Measurements from ENCODE around the gene CLGN. TPM values are rescaled to one million over a fixed set of nuclear protein-coding genes. Genes with fewer than 3 reads are reported as not detected.
A peak's percentile ranks its signal among the peaks of the same experiment; 100 is the strongest.
"Not testable (repeated sequence)": the region's sequence is repeated elsewhere in the genome, so short reads cannot be mapped to it uniquely, and the experiment has no call there.

CLGN gene
- total RNA-seq, result under 1 TPM in 1 of 2 experiments, not detected in 1; 0.25 TPM

DNA sequence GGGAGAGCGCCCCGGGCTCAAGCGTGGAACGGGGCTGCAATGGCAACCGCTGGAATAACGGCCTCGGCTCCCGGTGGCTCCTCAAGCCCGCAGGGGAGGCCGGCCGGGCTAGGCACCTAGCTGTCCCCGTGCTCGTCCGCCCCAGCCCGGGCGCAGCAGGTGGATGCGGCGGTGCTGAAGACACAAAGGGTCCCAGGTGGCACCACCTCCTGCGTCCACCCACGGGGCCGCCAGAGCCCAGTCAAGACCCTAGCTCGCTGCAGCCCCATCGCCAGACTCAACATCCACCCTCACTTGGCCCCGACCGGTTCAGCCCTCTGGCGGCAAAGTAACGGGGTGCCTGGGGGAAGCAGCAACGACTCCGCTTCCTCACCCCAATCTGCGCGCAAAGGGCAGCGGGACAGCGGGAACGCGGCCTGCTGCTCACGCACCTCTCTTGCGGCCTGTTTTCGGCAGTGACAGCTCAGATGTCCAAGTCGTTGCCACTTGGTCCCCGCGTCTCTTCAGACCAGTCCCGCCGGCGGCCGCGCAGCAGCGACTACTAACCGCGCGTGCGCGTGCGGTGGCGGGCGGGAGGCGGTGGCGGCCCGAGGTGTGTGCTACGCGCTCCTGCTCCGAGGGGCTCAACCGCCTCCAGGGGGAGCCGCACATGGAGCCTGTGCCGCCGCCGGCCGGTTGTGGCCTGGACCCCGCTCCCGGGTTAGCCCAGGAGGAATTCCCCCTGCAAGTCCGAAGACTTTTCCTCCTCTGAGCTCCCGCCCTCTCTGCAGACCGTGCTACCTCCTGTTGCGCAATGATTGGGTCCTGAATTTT lies at the start of gene CLGN:
CLGN (minus strand) TSS at position 543 of the 813 bp plus-strand sequence. CDS start 14,570 bp downstream, outside the sequence.
- peak; percentile 45 for DNase-seq
- ChIA-PET CTCF (interaction anchor here (1.2 to 2.2 kb wide), 6 partner anchors 54 to 424 kb away, joined by 4 to 12 read pairs (median 4); partner anchors contain the start of gene SCOC), POLR2A (no interaction called here)
- Mint-ChIP-seq H3K9me3 (no peaks in the 10 kb centered on the region), H3K27me3 (peaks cover 57% of the 10 kb centered on the region), H3K4me3 (peak within 1 kb of the TSS; percentile 66), H3K36me3 (ENCODE audit: low read depth) (no peaks in the 10 kb centered on the region), H3K27ac (no peak within 1 kb of the TSS), H3K4me1 (peaks cover 9% of the 10 kb centered on the region)

GRCh38 chr4:140472156-140472555 lies 44.7 kb upstream of the CLGN start:
- Mint-ChIP-seq H3K27ac (no peak overlapping the region), H3K4me3 (no peak overlapping the region), H3K9me3 (no peaks in the 10 kb centered on the region), H3K36me3 (ENCODE audit: low read depth) (no peaks in the 10 kb centered on the region), H3K4me1 (no peaks in the 10 kb centered on the region), H3K27me3 (peaks cover 26% of the 10 kb centered on the region)
- no peak for DNase-seq
- CTCF ChIA-PET, result no interaction called here
- POLR2A ChIA-PET, result no interaction called here

- Mint-ChIP-seq H3K27me3 (peaks cover 36% of the 10 kb centered on the region), H3K36me3 (ENCODE audit: low read depth) (no peaks in the 10 kb centered on the region), H3K4me3 (no peak overlapping the region), H3K9me3 (no peaks in the 10 kb centered on the region), H3K27ac (no peak overlapping the region), H3K4me1 (no peaks in the 10 kb centered on the region)
- POLR2A ChIA-PET, result no interaction called here
- no peak for DNase-seq
- CTCF ChIA-PET, result no interaction called here
Measured at GRCh38 chr4:140469791-140470733, 42.6 kb upstream of the CLGN start.

- no peak overlapping the region for H3K4me3 Mint-ChIP-seq
- ChIA-PET POLR2A (no interaction called here), CTCF (no interaction called here)
Measured at GRCh38 chr4:140466146-140466545, 38.7 kb upstream of the CLGN start.

GRCh38 chr4:140463614-140464013 lies 36.2 kb upstream of the CLGN start:
- no peaks in the 10 kb centered on the region for H3K9me3 Mint-ChIP-seq
- CTCF ChIA-PET, result no interaction called here

More at GRCh38 chr4:140466146-140466545, 38.7 kb upstream of the CLGN start:
- no peaks in the 10 kb centered on the region for H3K4me1 Mint-ChIP-seq
- H3K36me3 Mint-ChIP-seq (ENCODE audit: low read depth), result no peaks in the 10 kb centered on the region
- no peaks in the 10 kb centered on the region for H3K9me3 Mint-ChIP-seq
- DNase-seq, result no peak
- peaks cover 27% of the 10 kb centered on the region for H3K27me3 Mint-ChIP-seq
- no peak overlapping the region for H3K27ac Mint-ChIP-seq

DNA sequence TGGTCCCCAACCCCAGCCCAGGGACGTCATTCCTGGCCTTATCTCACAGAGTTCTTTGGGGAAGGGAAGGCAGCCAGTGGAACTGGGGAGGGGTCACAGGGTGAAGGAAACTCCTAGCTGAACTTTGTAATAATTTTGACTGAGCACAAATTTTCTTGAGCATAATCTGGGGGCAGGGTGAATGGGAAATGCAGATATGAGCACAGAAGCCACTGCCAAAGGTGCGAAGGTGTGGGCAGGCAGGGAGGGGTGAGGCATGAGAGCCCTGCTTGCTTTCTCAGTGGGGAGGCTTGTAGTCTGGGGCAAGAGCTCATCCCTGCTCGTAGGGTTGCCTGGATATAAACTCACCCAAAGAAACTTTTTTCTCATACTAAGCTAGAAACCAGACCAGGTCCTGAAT lies 35.7 kb upstream of the CLGN start:
- no peaks in the 10 kb centered on the region for H3K4me1 Mint-ChIP-seq
- DNase-seq, result no peak
- H3K9me3 Mint-ChIP-seq, result no peaks in the 10 kb centered on the region
- POLR2A ChIA-PET, result no interaction called here
- no peak overlapping the region for H3K27ac Mint-ChIP-seq
- peaks cover 16% of the 10 kb centered on the region for H3K27me3 Mint-ChIP-seq
- H3K36me3 Mint-ChIP-seq (ENCODE audit: low read depth), result no peaks in the 10 kb centered on the region
- CTCF ChIA-PET, result no interaction called here
- H3K4me3 Mint-ChIP-seq, result no peak overlapping the region

More at GRCh38 chr4:140463614-140464013, 36.2 kb upstream of the CLGN start:
- Mint-ChIP-seq H3K4me3 (no peak overlapping the region), H3K27ac (no peak overlapping the region), H3K36me3 (ENCODE audit: low read depth) (no peaks in the 10 kb centered on the region), H3K4me1 (no peaks in the 10 kb centered on the region), H3K27me3 (peaks cover 17% of the 10 kb centered on the region)
- no peak for DNase-seq
- POLR2A ChIA-PET, result no interaction called here

DNA sequence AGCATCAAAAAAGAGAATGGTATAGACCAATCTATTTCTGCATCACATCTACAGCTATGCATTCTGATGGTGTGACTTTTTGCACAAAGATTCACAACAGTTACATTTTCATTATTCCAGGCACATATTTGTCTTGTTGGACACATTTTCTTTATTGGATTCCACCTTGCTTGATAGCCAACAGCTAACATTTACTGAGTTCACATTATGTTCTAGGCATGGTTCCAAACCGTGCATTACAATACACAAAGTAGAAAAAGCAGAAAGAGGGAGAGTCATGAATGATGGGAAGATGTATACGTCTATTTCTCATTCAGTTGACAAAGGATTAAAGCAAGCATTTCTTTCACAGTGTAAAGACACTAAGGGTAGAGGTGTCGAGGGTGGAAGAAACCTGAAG lies 22.9 kb upstream of the CLGN start:
- Mint-ChIP-seq H3K27me3 (peaks cover 44% of the 10 kb centered on the region), H3K4me3 (no peak overlapping the region), H3K27ac (no peak overlapping the region), H3K36me3 (ENCODE audit: low read depth) (no peaks in the 10 kb centered on the region), H3K9me3 (no peaks in the 10 kb centered on the region), H3K4me1 (no peaks in the 10 kb centered on the region)
- DNase-seq, result no peak
- CTCF ChIA-PET, result interaction anchor here (1.1 kb wide), 1 partner anchor 41 kb away, joined by 3 read pairs; no protein-coding TSS in a partner anchor
- POLR2A ChIA-PET, result no interaction called here

- Mint-ChIP-seq H3K36me3 (ENCODE audit: low read depth) (no peaks in the 10 kb centered on the region), H3K4me3 (no peak overlapping the region), H3K27ac (no peak overlapping the region), H3K4me1 (no peaks in the 10 kb centered on the region), H3K9me3 (no peaks in the 10 kb centered on the region), H3K27me3 (peaks cover 39% of the 10 kb centered on the region)
- CTCF ChIA-PET, result no interaction called here
- DNase-seq, result no peak
- POLR2A ChIA-PET, result no interaction called here
Measured at GRCh38 chr4:140448830-140449229, 21.4 kb upstream of the CLGN start.

GRCh38 chr4:140448162-140448561 lies 20.7 kb upstream of the CLGN start:
- ChIA-PET CTCF (no interaction called here), POLR2A (no interaction called here)
- H3K36me3 Mint-ChIP-seq (ENCODE audit: low read depth), result no peaks in the 10 kb centered on the region
- DNase-seq, result no peak
- no peak overlapping the region for H3K4me3 Mint-ChIP-seq
- peaks cover 36% of the 10 kb centered on the region for H3K27me3 Mint-ChIP-seq
- H3K4me1 Mint-ChIP-seq, result no peaks in the 10 kb centered on the region
- H3K9me3 Mint-ChIP-seq, result no peaks in the 10 kb centered on the region
- H3K27ac Mint-ChIP-seq, result no peak overlapping the region

- H3K4me3 Mint-ChIP-seq; H3K36me3 Mint-ChIP-seq (ENCODE audit: low read depth); POLR2A ChIA-PET; H3K27ac Mint-ChIP-seq; H3K9me3 Mint-ChIP-seq; H3K4me1 Mint-ChIP-seq; DNase-seq; CTCF ChIA-PET: not testable (repeated sequence)
- peaks cover 34% of the 10 kb centered on the region for H3K27me3 Mint-ChIP-seq
Measured at GRCh38 chr4:140444347-140444746, 16.9 kb upstream of the CLGN start.

DNA sequence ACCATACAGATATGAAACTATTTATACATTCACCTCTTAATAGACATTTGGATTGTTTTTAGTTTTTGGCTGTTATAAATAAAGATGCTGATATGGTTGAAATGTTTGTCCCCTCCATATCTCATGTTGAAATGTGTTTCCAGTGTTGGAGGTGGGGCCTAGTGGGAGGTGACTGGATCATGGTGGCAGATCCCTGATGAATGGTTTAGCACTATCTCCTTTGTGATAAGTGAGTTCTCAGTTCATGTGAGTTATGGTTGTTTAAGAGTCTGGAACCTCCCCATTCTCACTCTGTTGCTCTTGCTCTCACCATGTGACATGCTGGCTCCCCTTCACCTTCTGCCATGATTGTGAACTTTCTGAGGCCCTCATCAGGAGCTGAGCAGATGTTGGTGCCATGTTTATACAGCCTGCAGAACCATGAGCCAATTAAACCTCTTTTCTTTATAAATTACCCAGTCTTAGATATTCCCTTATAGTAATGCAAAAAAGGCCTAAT lies 12.2 kb upstream of the CLGN start:
- H3K4me3 Mint-ChIP-seq, result no peak overlapping the region
- no peak for DNase-seq
- ChIA-PET POLR2A (no interaction called here), CTCF (no interaction called here)
- peaks cover 16% of the 10 kb centered on the region for H3K27me3 Mint-ChIP-seq
- no peaks in the 10 kb centered on the region for H3K4me1 Mint-ChIP-seq
- no peak overlapping the region for H3K27ac Mint-ChIP-seq
- H3K9me3 Mint-ChIP-seq, result no peaks in the 10 kb centered on the region
- no peaks in the 10 kb centered on the region for H3K36me3 Mint-ChIP-seq (ENCODE audit: low read depth)

DNA sequence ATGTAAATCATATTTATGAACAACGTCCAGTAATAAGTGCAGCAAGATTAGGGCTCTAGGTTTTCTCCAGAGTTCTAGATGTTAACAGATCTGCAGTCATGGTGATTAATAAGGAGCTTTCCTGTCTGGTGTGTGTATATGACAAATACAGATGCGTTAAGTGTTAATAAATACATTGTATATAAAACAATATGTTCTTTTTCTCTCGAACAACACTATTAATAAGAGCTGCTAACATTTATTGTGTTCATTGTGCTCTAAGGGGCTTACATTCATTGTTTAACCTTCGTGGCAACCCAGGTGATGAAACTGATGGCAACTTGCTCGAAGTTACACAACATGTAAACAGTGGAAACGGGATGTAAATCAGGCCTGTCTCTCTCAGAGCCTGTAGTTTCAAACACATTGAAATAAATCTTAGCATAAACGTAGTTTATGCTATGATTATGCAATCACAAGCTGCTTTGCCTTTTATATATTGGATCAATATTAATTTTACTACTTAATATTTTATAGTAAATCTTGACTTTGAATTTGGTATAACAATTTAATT lies 547 bp upstream of the CLGN start:
- POLR2A ChIA-PET, result no interaction called here
- H3K9me3 Mint-ChIP-seq, result no peaks in the 10 kb centered on the region
- peak overlapping the region; percentile 66 for H3K4me3 Mint-ChIP-seq
- peaks cover 54% of the 10 kb centered on the region for H3K27me3 Mint-ChIP-seq
- CTCF ChIA-PET, result interaction anchor here (1.2 to 2.2 kb wide), 4 partner anchors 55 to 423 kb away, joined by 4 to 12 read pairs (median 6); partner anchors contain the start of gene SCOC
- no peak overlapping the region for H3K27ac Mint-ChIP-seq
- DNase-seq, result no peak
- peaks cover 9% of the 10 kb centered on the region for H3K4me1 Mint-ChIP-seq
- no peaks in the 10 kb centered on the region for H3K36me3 Mint-ChIP-seq (ENCODE audit: low read depth)

- Mint-ChIP-seq H3K9me3 (no peaks in the 10 kb centered on the region), H3K27me3 (peaks cover 55% of the 10 kb centered on the region), H3K4me1 (peaks cover 9% of the 10 kb centered on the region), H3K4me3 (peak overlapping the region; percentile 66), H3K27ac (no peak overlapping the region), H3K36me3 (ENCODE audit: low read depth) (no peaks in the 10 kb centered on the region)
- no peak for DNase-seq
- ChIA-PET POLR2A (no interaction called here), CTCF (interaction anchor here (1.5 to 2.2 kb wide), 4 partner anchors 54 to 67 kb away, joined by 4 to 12 read pairs (median 5); partner anchors contain the start of gene SCOC)
Measured at GRCh38 chr4:140426610-140427105, 790 bp downstream of the CLGN start.

Data from activated CD4-positive, alpha-beta memory T cell treated with anti-CD3 and anti-CD28 coated beads, Interleukin-2, amount 10 ng/mL, durations not matched to agents 7 days and 5 days (primary cell).